ENCODE results near the gene USHBP1.

USHBP1 gene

GRCh38 chr19:17293605-17294004 lies 29.1 kb upstream of the USHBP1 start:
- H3F3A ChIP-seq (ENCODE audit: insufficient read depth, low read length), result no peaks in the 10 kb centered on the region
- H3K4me1 ChIP-seq (ENCODE audit: low read length), result no peaks in the 10 kb centered on the region
- H3K9ac ChIP-seq (ENCODE audit: low read length), result no peak overlapping the region
- no peaks in the 10 kb centered on the region for H4K20me1 ChIP-seq (ENCODE audit: insufficient read depth, low read length)
- H2AFZ ChIP-seq (ENCODE audit: low read length), result no peak overlapping the region
- no peaks in the 10 kb centered on the region for H3K36me3 ChIP-seq (replicated peaks; ENCODE audit: insufficient read depth, low read length)
- no peak overlapping the region for H3K4me3 ChIP-seq (ENCODE audit: low read length)
- H3K9me2 ChIP-seq (replicated peaks; ENCODE audit: insufficient read depth, low read length), result no peaks in the 10 kb centered on the region
- H3K27ac ChIP-seq (ENCODE audit: low read length), result no peak overlapping the region
- peak; percentile 2 for DNase-seq
- H3K4me2 ChIP-seq (ENCODE audit: low read depth, low read length), result no peak overlapping the region
- TF ChIP-seq EZH2phosphoT487 (IDR thresholded peaks at IDR 0.05; ENCODE audit: low read length) (no peak), CTCF (IDR thresholded peaks at IDR 0.05; ENCODE audit: low read length) (no peak), EZH2 (optimal IDR thresholded peaks at IDR 0.05; ENCODE audit: low read depth, low read length) (no peak)
- 0 out of 2 replicates have a peak, but pooled peaks cover 4% of the 10 kb centered on the region for H3K27me3 ChIP-seq (replicated peaks; ENCODE audit: insufficient read depth, low read length)
- H3K9me3 ChIP-seq (replicated peaks; ENCODE audit: insufficient read depth, low read length), result no peaks in the 10 kb centered on the region
- peaks cover 7% of the 10 kb centered on the region; the same call in 1 of the 2 replicates for H3K79me2 ChIP-seq (ENCODE audit: low read length)

- Histone ChIP-seq H3K79me2 (ENCODE audit: low read length) (peaks cover 7% of the 10 kb centered on the region; the same call in 1 of the 2 replicates), H3K4me3 (ENCODE audit: low read length) (peak overlapping the region; percentile 83), H3K9ac (ENCODE audit: low read length) (peak overlapping the region; percentile 40; the same call in 1 of the 2 replicates), H3K27me3 (replicated peaks; ENCODE audit: insufficient read depth, low read length) (peaks cover 15% of the 10 kb centered on the region), H3K36me3 (replicated peaks; ENCODE audit: insufficient read depth, low read length) (no peaks in the 10 kb centered on the region), H4K20me1 (ENCODE audit: insufficient read depth, low read length) (no peaks in the 10 kb centered on the region), H3K4me2 (ENCODE audit: low read depth, low read length) (peak overlapping the region; percentile 93), H3K4me1 (ENCODE audit: low read length) (no peaks in the 10 kb centered on the region), H3K9me2 (replicated peaks; ENCODE audit: insufficient read depth, low read length) (no peaks in the 10 kb centered on the region), H3F3A (ENCODE audit: insufficient read depth, low read length) (no peaks in the 10 kb centered on the region), H3K9me3 (replicated peaks; ENCODE audit: insufficient read depth, low read length) (no peaks in the 10 kb centered on the region), H2AFZ (ENCODE audit: low read length) (peak overlapping the region; percentile 94), H3K27ac (ENCODE audit: low read length) (peak overlapping the region; percentile 24; the same call in 1 of the 2 replicates)
- no peak for TF ChIP-seq EZH2phosphoT487 (IDR thresholded peaks at IDR 0.05; ENCODE audit: low read length)
- peak; percentile 71 for TF ChIP-seq CTCF (IDR thresholded peaks at IDR 0.05; ENCODE audit: low read length)
- DNase-seq, result peak; percentile 89
Observed at GRCh38 chr19:17292301-17293074, 27.9 kb upstream of the USHBP1 start.

GRCh38 chr19:17289489-17289888 lies 24.9 kb upstream of the USHBP1 start:
- no peaks in the 10 kb centered on the region for H3F3A ChIP-seq (ENCODE audit: insufficient read depth, low read length)
- no peak overlapping the region for H2AFZ ChIP-seq (ENCODE audit: low read length)
- H3K4me2 ChIP-seq (ENCODE audit: low read depth, low read length), result no peak overlapping the region
- H3K4me1 ChIP-seq (ENCODE audit: low read length), result no peaks in the 10 kb centered on the region
- no peak overlapping the region for H3K4me3 ChIP-seq (ENCODE audit: low read length)
- no peak overlapping the region for H3K9ac ChIP-seq (ENCODE audit: low read length)
- no peaks in the 10 kb centered on the region for H3K36me3 ChIP-seq (replicated peaks; ENCODE audit: insufficient read depth, low read length)
- peak; percentile 48 for DNase-seq
- no peak overlapping the region for H3K27ac ChIP-seq (ENCODE audit: low read length)
- H4K20me1 ChIP-seq (ENCODE audit: insufficient read depth, low read length), result no peaks in the 10 kb centered on the region
- H3K27me3 ChIP-seq (replicated peaks; ENCODE audit: insufficient read depth, low read length), result peaks cover 19% of the 10 kb centered on the region
- no peaks in the 10 kb centered on the region for H3K9me3 ChIP-seq (replicated peaks; ENCODE audit: insufficient read depth, low read length)
- TF ChIP-seq CTCF (IDR thresholded peaks at IDR 0.05; ENCODE audit: low read length) (no peak), EZH2phosphoT487 (IDR thresholded peaks at IDR 0.05; ENCODE audit: low read length) (no peak), EZH2 (optimal IDR thresholded peaks at IDR 0.05; ENCODE audit: low read depth, low read length) (no peak)
- no peaks in the 10 kb centered on the region for H3K9me2 ChIP-seq (replicated peaks; ENCODE audit: insufficient read depth, low read length)
- peaks cover 6% of the 10 kb centered on the region; the same call in 1 of the 2 replicates for H3K79me2 ChIP-seq (ENCODE audit: low read length)
